HCT116 (cell line): ENCODE data around the gene KCNJ8.

Source experiments
- EZH2 ChIP-seq: fragments of 200-600 bp; sonication (generic); IDR thresholded peaks from 2 replicates; pipeline ENCODE4 v1.6.1; 2017; ENCODE audit warnings: antibody characterized with exemption, mixed run types
- EZH2phosphoT487 ChIP-seq: fragments of 200-600 bp; IDR thresholded peaks from 2 replicates; pipeline ENCODE4 v1.6.1; 2018; ENCODE audit warnings: antibody characterized with exemption, borderline replicate concordance
- POLR2A ChIP-seq: IDR thresholded peaks from 2 replicates; pipeline ENCODE4 v1.7.0; 2011; ENCODE audit warnings: borderline replicate concordance; ENCODE audit not compliant: insufficient read depth, insufficient read length; ENCODE audit errors: extremely low read depth
- YY1 ChIP-seq: IDR thresholded peaks from 2 replicates; pipeline ENCODE4 v1.6.1; 2011; ENCODE audit warnings: low read length, low read depth, moderate library complexity, mild to moderate bottlenecking; ENCODE audit not compliant: insufficient replicate concordance; ENCODE audit errors: extremely low read depth
- TF ChIP-seq, protein P1 (sequence below), 3 experiments: fragments of 200-600 bp in 1 of 3; sonication (generic) in 1 of 3; IDR thresholded peaks in 2 of 3; conservative IDR thresholded peaks in 1 of 3; 2 replicates each; pipeline ENCODE4 v1.5.1; 2012 to 2017; ENCODE audit warnings: low read depth in 2 of 3, low read length in 2 of 3, antibody characterized with exemption in 1 of 3, borderline replicate concordance in 1 of 3, control low read depth in 1 of 3, mild to moderate bottlenecking in 1 of 3, mixed read lengths in 1 of 3, mixed run types in 1 of 3, moderate library complexity in 1 of 3; ENCODE audit not compliant: insufficient read depth in 1 of 3
- TF ChIP-seq, protein P2 (sequence below): IDR thresholded peaks from 2 replicates; pipeline ENCODE4 v1.6.1; 2011; ENCODE audit warnings: mild to moderate bottlenecking, low read length, moderate library complexity; ENCODE audit not compliant: insufficient replicate concordance; ENCODE audit errors: extremely low read depth
- TF ChIP-seq, protein P3 (sequence below): IDR thresholded peaks from 2 replicates; pipeline ENCODE4 v1.6.1; 2012

DNA sequence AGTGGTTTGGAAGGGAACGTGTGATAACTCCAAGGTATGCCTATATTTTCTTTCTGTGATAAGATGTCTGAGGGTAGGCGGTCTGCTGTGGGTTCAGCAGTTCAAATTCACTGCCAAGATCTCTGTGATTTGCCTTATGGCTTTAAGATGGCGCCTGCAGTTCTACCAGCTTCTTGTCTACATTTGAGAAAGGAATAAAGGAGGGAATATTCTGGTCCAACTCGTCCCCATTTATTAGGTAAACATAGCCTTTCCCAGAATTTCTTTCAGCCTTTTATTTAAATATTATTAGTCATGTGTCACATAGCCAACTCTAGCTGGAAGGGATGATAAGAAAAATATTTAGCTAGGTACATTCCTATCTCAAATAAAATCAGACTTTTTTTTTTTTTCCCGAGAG lies 48.8 kb downstream of the KCNJ8 start:
- TF ChIP-seq YY1 (no peak), POLR2A (no peak), EZH2 (no peak), EZH2phosphoT487 (no peak)
- TF ChIP-seq, protein P1, sequence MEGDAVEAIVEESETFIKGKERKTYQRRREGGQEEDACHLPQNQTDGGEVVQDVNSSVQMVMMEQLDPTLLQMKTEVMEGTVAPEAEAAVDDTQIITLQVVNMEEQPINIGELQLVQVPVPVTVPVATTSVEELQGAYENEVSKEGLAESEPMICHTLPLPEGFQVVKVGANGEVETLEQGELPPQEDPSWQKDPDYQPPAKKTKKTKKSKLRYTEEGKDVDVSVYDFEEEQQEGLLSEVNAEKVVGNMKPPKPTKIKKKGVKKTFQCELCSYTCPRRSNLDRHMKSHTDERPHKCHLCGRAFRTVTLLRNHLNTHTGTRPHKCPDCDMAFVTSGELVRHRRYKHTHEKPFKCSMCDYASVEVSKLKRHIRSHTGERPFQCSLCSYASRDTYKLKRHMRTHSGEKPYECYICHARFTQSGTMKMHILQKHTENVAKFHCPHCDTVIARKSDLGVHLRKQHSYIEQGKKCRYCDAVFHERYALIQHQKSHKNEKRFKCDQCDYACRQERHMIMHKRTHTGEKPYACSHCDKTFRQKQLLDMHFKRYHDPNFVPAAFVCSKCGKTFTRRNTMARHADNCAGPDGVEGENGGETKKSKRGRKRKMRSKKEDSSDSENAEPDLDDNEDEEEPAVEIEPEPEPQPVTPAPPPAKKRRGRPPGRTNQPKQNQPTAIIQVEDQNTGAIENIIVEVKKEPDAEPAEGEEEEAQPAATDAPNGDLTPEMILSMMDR (IDR thresholded peaks at IDR 0.05 in 2 of 3, conservative IDR thresholded peaks at IDR 0.05 in 1 of 3; ENCODE audit: borderline replicate concordance in 1 of 3, insufficient read depth in 1 of 3, low read depth in 2 of 3, low read length in 2 of 3), result no peak
- TF ChIP-seq, protein P2, sequence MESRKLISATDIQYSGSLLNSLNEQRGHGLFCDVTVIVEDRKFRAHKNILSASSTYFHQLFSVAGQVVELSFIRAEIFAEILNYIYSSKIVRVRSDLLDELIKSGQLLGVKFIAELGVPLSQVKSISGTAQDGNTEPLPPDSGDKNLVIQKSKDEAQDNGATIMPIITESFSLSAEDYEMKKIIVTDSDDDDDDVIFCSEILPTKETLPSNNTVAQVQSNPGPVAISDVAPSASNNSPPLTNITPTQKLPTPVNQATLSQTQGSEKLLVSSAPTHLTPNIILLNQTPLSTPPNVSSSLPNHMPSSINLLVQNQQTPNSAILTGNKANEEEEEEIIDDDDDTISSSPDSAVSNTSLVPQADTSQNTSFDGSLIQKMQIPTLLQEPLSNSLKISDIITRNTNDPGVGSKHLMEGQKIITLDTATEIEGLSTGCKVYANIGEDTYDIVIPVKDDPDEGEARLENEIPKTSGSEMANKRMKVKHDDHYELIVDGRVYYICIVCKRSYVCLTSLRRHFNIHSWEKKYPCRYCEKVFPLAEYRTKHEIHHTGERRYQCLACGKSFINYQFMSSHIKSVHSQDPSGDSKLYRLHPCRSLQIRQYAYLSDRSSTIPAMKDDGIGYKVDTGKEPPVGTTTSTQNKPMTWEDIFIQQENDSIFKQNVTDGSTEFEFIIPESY, result no peak
- TF ChIP-seq, protein P3, sequence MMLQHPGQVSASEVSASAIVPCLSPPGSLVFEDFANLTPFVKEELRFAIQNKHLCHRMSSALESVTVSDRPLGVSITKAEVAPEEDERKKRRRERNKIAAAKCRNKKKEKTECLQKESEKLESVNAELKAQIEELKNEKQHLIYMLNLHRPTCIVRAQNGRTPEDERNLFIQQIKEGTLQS, result no peak
